ENCODE measurements around the gene ZWILCH.
A peak's percentile ranks its signal among the peaks of the same experiment; 100 is the strongest.

Gene ZWILCH

DNA sequence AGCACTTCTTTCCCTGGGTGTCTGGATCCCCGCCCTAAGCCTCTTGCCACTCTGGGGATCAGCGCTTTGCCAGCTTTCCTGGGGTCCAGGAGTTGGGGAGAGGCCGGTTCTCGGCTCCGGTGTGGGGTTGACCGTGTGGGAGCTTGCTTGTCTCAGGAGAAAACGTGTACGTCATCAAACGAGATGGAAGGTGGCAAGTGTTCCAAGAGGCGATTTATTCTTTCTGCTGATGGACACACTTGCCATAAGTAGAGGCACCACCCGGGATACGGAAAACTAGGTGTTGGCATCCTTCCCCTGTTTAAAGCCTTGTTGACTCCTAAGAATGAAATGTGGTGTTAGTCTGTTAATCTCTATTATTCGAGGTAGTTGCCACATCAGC is 295 bp downstream of the ZWILCH start:
- Histone ChIP-seq H3K4me3 (ENCODE audit: low read length, poor library complexity, severe bottlenecking) (peak overlapping the region; percentile 99), H3K4me2 (ENCODE audit: low read depth, low read length, poor library complexity, severe bottlenecking) (peak overlapping the region; percentile 88), H3K9me2 (replicated peaks; ENCODE audit: low read depth, low read length) (no peaks in the 10 kb centered on the region), H3F3A (ENCODE audit: low read depth) (peaks cover 11% of the 10 kb centered on the region; the same call in 1 of the 2 replicates), H3K9me3 (ENCODE audit: insufficient read depth, low read depth, low read length) (no peaks in the 10 kb centered on the region), H3K79me2 (ENCODE audit: insufficient read depth, low read length) (peaks cover 78% of the 10 kb centered on the region), H2AFZ (ENCODE audit: low read length) (peak overlapping the region; percentile 98), H3K36me3 (ENCODE audit: insufficient read depth, low read length) (peaks cover 29% of the 10 kb centered on the region), H4K20me1 (ENCODE audit: insufficient read depth, low read length, poor library complexity, severe bottlenecking) (peaks cover 41% of the 10 kb centered on the region), H3K9ac (ENCODE audit: low read depth, low read length, poor library complexity, severe bottlenecking) (peak overlapping the region; percentile 97), H3K4me1 (ENCODE audit: insufficient read depth, low read length, poor library complexity, severe bottlenecking) (peaks cover 56% of the 10 kb centered on the region), H3K27me3 (ENCODE audit: insufficient read depth, low read length, poor library complexity, severe bottlenecking) (peaks cover 7% of the 10 kb centered on the region)
- no peak for TF ChIP-seq EZH2phosphoT487 (IDR thresholded peaks at IDR 0.05; ENCODE audit: borderline replicate concordance)
- TF ChIP-seq, protein P1, sequence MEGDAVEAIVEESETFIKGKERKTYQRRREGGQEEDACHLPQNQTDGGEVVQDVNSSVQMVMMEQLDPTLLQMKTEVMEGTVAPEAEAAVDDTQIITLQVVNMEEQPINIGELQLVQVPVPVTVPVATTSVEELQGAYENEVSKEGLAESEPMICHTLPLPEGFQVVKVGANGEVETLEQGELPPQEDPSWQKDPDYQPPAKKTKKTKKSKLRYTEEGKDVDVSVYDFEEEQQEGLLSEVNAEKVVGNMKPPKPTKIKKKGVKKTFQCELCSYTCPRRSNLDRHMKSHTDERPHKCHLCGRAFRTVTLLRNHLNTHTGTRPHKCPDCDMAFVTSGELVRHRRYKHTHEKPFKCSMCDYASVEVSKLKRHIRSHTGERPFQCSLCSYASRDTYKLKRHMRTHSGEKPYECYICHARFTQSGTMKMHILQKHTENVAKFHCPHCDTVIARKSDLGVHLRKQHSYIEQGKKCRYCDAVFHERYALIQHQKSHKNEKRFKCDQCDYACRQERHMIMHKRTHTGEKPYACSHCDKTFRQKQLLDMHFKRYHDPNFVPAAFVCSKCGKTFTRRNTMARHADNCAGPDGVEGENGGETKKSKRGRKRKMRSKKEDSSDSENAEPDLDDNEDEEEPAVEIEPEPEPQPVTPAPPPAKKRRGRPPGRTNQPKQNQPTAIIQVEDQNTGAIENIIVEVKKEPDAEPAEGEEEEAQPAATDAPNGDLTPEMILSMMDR (conservative IDR thresholded peaks at IDR 0.05; ENCODE audit: low read length), result no peak

GRCh38 chr15:66505818-66506217 is 692 bp downstream of the ZWILCH start:
- Histone ChIP-seq H3K9ac (ENCODE audit: low read depth, low read length, poor library complexity, severe bottlenecking) (peak overlapping the region; percentile 97), H3K36me3 (ENCODE audit: insufficient read depth, low read length) (peaks cover 25% of the 10 kb centered on the region), H3K9me3 (ENCODE audit: insufficient read depth, low read depth, low read length) (no peaks in the 10 kb centered on the region), H3K9me2 (replicated peaks; ENCODE audit: low read depth, low read length) (no peaks in the 10 kb centered on the region), H3K4me1 (ENCODE audit: insufficient read depth, low read length, poor library complexity, severe bottlenecking) (peaks cover 54% of the 10 kb centered on the region), H3F3A (ENCODE audit: low read depth) (peaks cover 10% of the 10 kb centered on the region; the same call in 1 of the 2 replicates), H4K20me1 (ENCODE audit: insufficient read depth, low read length, poor library complexity, severe bottlenecking) (peaks cover 37% of the 10 kb centered on the region), H3K4me3 (ENCODE audit: low read length, poor library complexity, severe bottlenecking) (peak overlapping the region; percentile 99), H3K79me2 (ENCODE audit: insufficient read depth, low read length) (peaks cover 74% of the 10 kb centered on the region), H3K4me2 (ENCODE audit: low read depth, low read length, poor library complexity, severe bottlenecking) (peak overlapping the region; percentile 88), H3K27me3 (ENCODE audit: insufficient read depth, low read length, poor library complexity, severe bottlenecking) (peaks cover 7% of the 10 kb centered on the region), H2AFZ (ENCODE audit: low read length) (peak overlapping the region; percentile 98; the same call in 1 of the 2 replicates)
- no peak for TF ChIP-seq EZH2phosphoT487 (IDR thresholded peaks at IDR 0.05; ENCODE audit: borderline replicate concordance)
- TF ChIP-seq, protein P1 (conservative IDR thresholded peaks at IDR 0.05; ENCODE audit: low read length), result no peak

GRCh38 chr15:66508293-66508883 is 3.3 kb downstream of the ZWILCH start:
- Histone ChIP-seq H3K27me3 (ENCODE audit: insufficient read depth, low read length, poor library complexity, severe bottlenecking) (peaks cover 7% of the 10 kb centered on the region), H3K9me3 (ENCODE audit: insufficient read depth, low read depth, low read length) (no peaks in the 10 kb centered on the region), H3F3A (ENCODE audit: low read depth) (no peaks in the 10 kb centered on the region), H3K4me1 (ENCODE audit: insufficient read depth, low read length, poor library complexity, severe bottlenecking) (peaks cover 35% of the 10 kb centered on the region), H3K4me3 (ENCODE audit: low read length, poor library complexity, severe bottlenecking) (peak overlapping the region; percentile 42), H4K20me1 (ENCODE audit: insufficient read depth, low read length, poor library complexity, severe bottlenecking) (peaks cover 12% of the 10 kb centered on the region), H2AFZ (ENCODE audit: low read length) (peak overlapping the region; percentile 30; the same call in 1 of the 2 replicates), H3K4me2 (ENCODE audit: low read depth, low read length, poor library complexity, severe bottlenecking) (peak overlapping the region; percentile 67), H3K9me2 (replicated peaks; ENCODE audit: low read depth, low read length) (no peaks in the 10 kb centered on the region), H3K9ac (ENCODE audit: low read depth, low read length, poor library complexity, severe bottlenecking) (peak overlapping the region; percentile 51), H3K36me3 (ENCODE audit: insufficient read depth, low read length) (no peaks in the 10 kb centered on the region), H3K79me2 (ENCODE audit: insufficient read depth, low read length) (peaks cover 48% of the 10 kb centered on the region)
- TF ChIP-seq EZH2phosphoT487 (IDR thresholded peaks at IDR 0.05; ENCODE audit: borderline replicate concordance), result no peak
- TF ChIP-seq, protein P1 (conservative IDR thresholded peaks at IDR 0.05; ENCODE audit: low read length), result no peak

Data from Loucy (cell line).